Naive thymus-derived CD8-positive, alpha-beta T cell (primary cell): Measurements from ENCODE around the gene C22orf23. TPM values are rescaled to one million over a fixed set of nuclear protein-coding genes. Genes with fewer than 3 reads are reported as not detected.
"Not testable (repeated sequence)": the region's sequence is repeated elsewhere in the genome, so short reads cannot be mapped to it uniquely, and the experiment has no call there.

Experiments used
- ATAC-seq, 2 donors: fragments of 150-1000 bp; cut with Tn5 transposase in 1 of 2; sonication (Bioruptor Pico), chemical (Tn5 transposase) in 1 of 2; 1 replicate in 1 of 2; 2 replicates in 1 of 2; pipeline ENCODE4 v1.10.0; 2021; ENCODE audit warnings: mild to moderate bottlenecking in 2 of 2, moderate library complexity in 2 of 2
- POLR2A ChIA-PET: fragments of 350-600 bp; sonication (Branson Sonifier 250); formaldehyde crosslinking; loops from one replicate; lab custom pipeline; 2021; ENCODE audit warnings: antibody characterized with exemption; lab: Charles Lee
- DNase-seq, 10 donors: peaks; one replicate each; pipeline versions ENCODE4 v3.0.0 to v3.0.0-alpha.2; 2020 to 2022
- H3K27ac Mint-ChIP-seq, 10 donors: one replicate each; pipeline ENCODE4 v1.8.0; 2020 to 2022; ENCODE audit warnings: mild to moderate bottlenecking in 10 of 10, mixed read lengths in 10 of 10, moderate library complexity in 4 of 10, inconsistent platforms in 1 of 10
- H3K27me3 Mint-ChIP-seq, 5 donors: one replicate each; pipeline ENCODE4 v1.8.0; 2021 to 2022; ENCODE audit warnings: mixed read lengths in 5 of 5
- H3K36me3 Mint-ChIP-seq, 3 donors: one replicate each; pipeline ENCODE4 v1.8.0; 2020 to 2022; ENCODE audit warnings: mixed read lengths in 3 of 3, mild to moderate bottlenecking in 2 of 3, inconsistent platforms in 1 of 3
- H3K4me1 Mint-ChIP-seq, 4 donors: one replicate each; pipeline ENCODE4 v1.8.0; 2021 to 2022; ENCODE audit warnings: mixed read lengths in 4 of 4
- H3K4me3 Mint-ChIP-seq, 10 donors: one replicate each; pipeline ENCODE4 v1.8.0; 2020 to 2022; ENCODE audit warnings: mild to moderate bottlenecking in 10 of 10, mixed read lengths in 10 of 10, moderate library complexity in 6 of 10, inconsistent platforms in 1 of 10
- H3K9me3 Mint-ChIP-seq, 9 donors: one replicate each; pipeline ENCODE4 v1.8.0; 2020 to 2022; ENCODE audit warnings: mixed read lengths in 9 of 9, mild to moderate bottlenecking in 3 of 9, inconsistent platforms in 1 of 9, moderate library complexity in 1 of 9
- polyA plus RNA-seq, 3 donors: library from polyadenylated mRNA; unstranded; fragments of 300-500 nt; fragmentation: Illumina TruSeq; gene quantifications; one replicate each; pipeline ENCODE4 v1.2.3, GENCODE V29; 2021
- total RNA-seq, 8 experiments: library from RNA in 2 of 8; stranded (reverse) in 2 of 8; gene quantifications; one replicate each; pipeline ENCODE4 v1.2.3 and lab custom pipeline; 2021 to 2026

Gene C22orf23
- total and polyA plus RNA-seq, 5 experiments from 2014 or later, result not detected

DNA sequence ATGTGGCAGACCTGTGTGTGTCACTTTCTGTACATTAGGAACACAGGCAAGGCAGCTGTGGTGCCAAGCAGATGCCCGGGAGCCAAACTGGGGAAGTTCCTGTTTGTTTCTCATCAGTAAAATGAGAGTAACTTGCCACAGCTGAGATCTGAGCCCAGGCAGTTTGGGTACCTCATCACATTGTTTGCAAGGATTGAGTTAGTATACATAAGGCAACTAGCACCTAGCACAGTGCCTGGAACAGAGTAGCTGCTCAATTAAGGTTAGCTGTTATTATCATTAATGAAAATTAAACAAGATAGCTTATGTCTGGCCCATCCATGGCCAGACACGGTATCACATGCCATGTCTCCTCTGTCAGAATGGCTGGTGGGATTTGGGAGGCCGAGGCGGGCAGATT lies 23.1 kb upstream of the C22orf23 start:
- peak overlapping the region in 1 of 10 donors; percentile 41 for H3K27ac Mint-ChIP-seq
- H3K4me3 Mint-ChIP-seq, result no peak overlapping the region
- no peak for ATAC-seq
- H3K27me3 Mint-ChIP-seq, result no peaks in the 10 kb centered on the region
- POLR2A ChIA-PET, result no interaction called here
- no peaks in the 10 kb centered on the region for H3K9me3 Mint-ChIP-seq
- H3K36me3 Mint-ChIP-seq, result peaks cover 0 to 17% (median 10%) of the 10 kb centered on the region in 3 donors
- DNase-seq, result no peak
- H3K4me1 Mint-ChIP-seq, result peaks cover 0 to 9% (median 3%) of the 10 kb centered on the region in 4 donors

DNA sequence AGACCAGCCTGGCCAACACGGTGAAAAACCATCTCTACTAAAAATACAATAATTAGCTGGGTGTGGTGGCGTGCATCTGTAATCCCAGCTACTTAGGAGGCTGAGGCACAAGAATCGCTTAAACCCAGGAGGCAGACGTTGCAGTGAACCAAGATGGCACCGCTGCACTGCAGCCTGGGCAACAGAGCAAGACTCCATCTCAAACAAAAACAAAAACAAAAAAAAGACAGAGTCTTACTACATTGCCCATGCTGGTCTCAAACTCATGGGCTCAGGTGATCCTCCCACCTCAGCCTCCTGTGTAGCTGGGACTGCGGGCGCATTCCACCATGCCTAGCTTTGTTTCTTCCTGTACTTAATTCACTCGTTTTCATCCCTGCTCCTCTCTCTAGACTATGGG lies 22.6 kb upstream of the C22orf23 start:
- Mint-ChIP-seq H3K4me1 (peaks cover 0 to 11% (median 3%) of the 10 kb centered on the region in 4 donors), H3K27ac (peak overlapping the region in 3 of 10 donors; percentile 24 to 47 (median 41)), H3K36me3 (peaks cover 0 to 14% (median 10%) of the 10 kb centered on the region in 3 donors)
- ATAC-seq, POLR2A ChIA-PET, H3K9me3 Mint-ChIP-seq, H3K4me3 Mint-ChIP-seq, H3K27me3 Mint-ChIP-seq, DNase-seq: not testable (repeated sequence)

DNA sequence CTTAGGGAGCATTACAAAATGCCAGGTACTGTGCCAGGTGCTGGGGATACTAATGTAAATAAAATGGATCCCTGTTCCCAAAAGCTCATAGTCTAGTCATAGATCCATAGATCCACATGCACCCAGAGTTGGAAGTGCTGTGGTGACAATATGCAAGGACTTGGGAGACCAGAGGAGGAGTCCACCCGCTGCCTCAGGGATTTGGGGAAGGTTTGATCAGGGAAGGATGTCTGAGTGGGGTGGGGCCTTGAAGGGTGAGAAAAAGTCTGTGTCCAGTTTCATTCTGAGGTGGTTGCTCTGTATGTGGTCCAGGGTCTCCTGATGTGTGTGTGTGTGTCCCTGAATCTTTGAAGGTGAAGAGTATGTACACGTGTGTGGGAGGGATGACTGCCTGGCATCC lies 21.8 kb upstream of the C22orf23 start:
- no peaks in the 10 kb centered on the region for H3K9me3 Mint-ChIP-seq
- no peak for ATAC-seq
- H3K27me3 Mint-ChIP-seq, result no peaks in the 10 kb centered on the region
- POLR2A ChIA-PET, result interaction anchor here (0.5 kb wide), 1 partner anchor 1046 kb away, joined by 4 read pairs; the partner anchor contains the start of gene APOBEC3D
- DNase-seq, result no peak
- peak overlapping the region in 3 of 10 donors; percentile 15 to 34 (median 16) for H3K27ac Mint-ChIP-seq
- H3K36me3 Mint-ChIP-seq, result peaks cover 0 to 13% (median 12%) of the 10 kb centered on the region in 3 donors
- peaks cover 0 to 9% (median 3%) of the 10 kb centered on the region in 4 donors for H3K4me1 Mint-ChIP-seq
- no peak overlapping the region for H3K4me3 Mint-ChIP-seq

- POLR2A ChIA-PET, result interaction anchor here (0.5 kb wide), 1 partner anchor 1042 kb away, joined by 4 read pairs; no protein-coding TSS in a partner anchor
These were observed 20.1 kb upstream of the C22orf23 start for GRCh38 chr22:37973271-37974170.

DNA sequence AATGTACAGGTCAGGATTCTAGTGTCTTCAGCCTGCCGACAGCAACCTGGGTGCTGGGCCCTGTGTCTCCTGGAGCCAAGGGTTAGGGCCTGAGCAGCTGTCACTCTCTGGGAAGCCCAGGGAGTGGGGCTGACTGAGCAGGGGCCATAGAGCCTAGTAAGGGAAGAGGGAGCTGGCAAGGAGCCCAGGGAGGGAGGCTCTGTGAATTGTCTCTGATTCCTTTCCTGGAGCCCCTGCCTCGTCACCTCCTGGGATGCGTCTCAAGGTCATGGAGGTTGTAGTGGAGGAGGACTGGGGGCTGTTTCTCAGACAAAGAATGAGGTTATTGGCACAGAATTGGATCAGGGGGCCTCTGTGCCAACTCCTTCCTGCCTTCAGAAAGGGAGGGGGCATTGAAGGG lies 19.1 kb upstream of the C22orf23 start:
- POLR2A ChIA-PET, result no interaction called here
- Mint-ChIP-seq H3K9me3 (no peaks in the 10 kb centered on the region), H3K27ac (peak overlapping the region in 1 of 10 donors; percentile 51), H3K4me3 (no peak overlapping the region), H3K4me1 (peaks cover 0 to 11% (median 3%) of the 10 kb centered on the region in 4 donors), H3K36me3 (peaks cover under 1 to 36% (median 20%) of the 10 kb centered on the region in 3 donors), H3K27me3 (no peaks in the 10 kb centered on the region)
- ATAC-seq (no peak), DNase-seq (no peak)

More at GRCh38 chr22:37973271-37974170, 20.1 kb upstream of the C22orf23 start:
- Mint-ChIP-seq H3K9me3 (no peaks in the 10 kb centered on the region), H3K4me3 (no peak overlapping the region), H3K4me1 (peaks cover 0 to 7% (median 3%) of the 10 kb centered on the region in 4 donors), H3K27me3 (no peaks in the 10 kb centered on the region), H3K27ac (peak overlapping the region in 1 of 10 donors; percentile 76), H3K36me3 (peaks cover 0 to 26% (median 16%) of the 10 kb centered on the region in 3 donors)
- DNase-seq (no peak), ATAC-seq (no peak)

DNA sequence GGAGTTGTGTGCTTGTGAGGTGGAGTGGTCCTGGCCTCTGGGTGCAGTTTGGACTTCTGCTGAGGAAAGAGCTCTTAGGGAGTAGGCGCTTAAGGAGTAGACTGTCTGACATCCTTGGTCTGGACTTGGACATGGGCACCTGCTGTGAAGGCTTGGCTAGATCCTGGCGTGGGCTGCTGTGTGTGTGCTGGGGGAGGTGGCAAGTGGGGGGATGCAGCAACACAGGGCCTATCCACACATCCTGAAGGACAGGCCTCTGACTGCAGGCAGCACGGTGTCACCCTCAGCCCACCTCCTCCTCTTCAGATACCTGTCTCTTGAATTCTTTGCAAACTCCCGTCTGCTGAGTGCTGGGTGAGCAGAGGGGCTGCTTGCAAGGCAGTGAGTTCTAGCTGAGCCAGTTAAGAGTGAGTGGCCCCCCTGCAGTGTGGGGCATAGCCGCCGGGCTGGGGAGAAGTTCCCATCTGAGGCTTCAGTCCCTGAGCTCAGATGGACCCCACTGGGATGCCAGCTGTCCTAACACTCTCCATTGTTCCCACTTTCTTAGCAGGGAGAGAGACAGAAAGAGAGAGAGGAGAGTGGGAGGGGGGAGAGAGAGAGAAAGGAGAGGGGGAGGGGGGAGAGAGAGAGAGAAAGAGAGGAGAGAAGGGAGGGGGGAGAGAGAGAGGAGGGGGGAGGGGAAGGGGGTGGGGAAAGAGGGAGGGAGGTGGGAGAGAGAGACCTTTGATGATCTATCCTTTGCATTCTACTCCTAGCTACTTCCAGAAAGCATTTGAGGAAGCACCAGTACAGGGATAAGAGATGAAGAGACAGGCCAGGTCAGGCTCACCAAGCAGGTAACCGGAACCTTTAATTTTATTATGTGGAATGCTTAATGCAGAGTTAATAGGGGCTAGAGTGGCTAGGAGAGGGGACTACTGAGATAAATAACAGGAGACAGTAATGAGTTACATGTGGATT lies 18.4 kb upstream of the C22orf23 start:
- DNase-seq (no peak), ATAC-seq (no peak)
- POLR2A ChIA-PET, result no interaction called here
- no peak overlapping the region for H3K4me3 Mint-ChIP-seq
- H3K4me1 Mint-ChIP-seq, result peaks cover 0 to 12% (median 4%) of the 10 kb centered on the region in 4 donors
- no peaks in the 10 kb centered on the region for H3K27me3 Mint-ChIP-seq
- peak overlapping the region in 2 of 10 donors; percentile 51 to 56 for H3K27ac Mint-ChIP-seq
- no peaks in the 10 kb centered on the region for H3K9me3 Mint-ChIP-seq
- H3K36me3 Mint-ChIP-seq, result peaks cover 4 to 42% (median 26%) of the 10 kb centered on the region in 3 donors

DNA sequence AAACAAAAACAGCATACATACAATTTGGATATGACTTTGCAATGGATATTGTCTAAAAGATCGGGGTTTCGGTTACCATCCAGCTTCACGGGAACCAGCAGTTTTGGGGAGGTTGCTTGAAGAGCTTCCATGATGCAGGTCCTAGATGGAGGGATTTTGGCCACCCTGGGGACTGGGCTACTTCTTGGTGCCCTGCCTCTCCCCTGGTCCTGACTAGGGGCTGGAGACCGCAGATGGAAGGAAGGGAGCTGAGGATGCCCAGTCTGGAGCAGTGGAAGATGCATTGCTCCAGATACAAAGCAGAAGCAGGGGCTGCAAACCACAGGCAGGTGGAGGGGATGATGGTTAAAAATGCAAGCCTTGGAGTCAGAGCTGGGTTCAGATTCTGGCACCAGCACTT lies 17.5 kb upstream of the C22orf23 start:
- ATAC-seq (no peak), DNase-seq (no peak)
- peaks cover 0 to 12% (median 6%) of the 10 kb centered on the region in 4 donors for H3K4me1 Mint-ChIP-seq
- H3K9me3 Mint-ChIP-seq, result no peaks in the 10 kb centered on the region
- POLR2A ChIA-PET, result no interaction called here
- H3K4me3 Mint-ChIP-seq, result no peak overlapping the region
- H3K27me3 Mint-ChIP-seq, result no peaks in the 10 kb centered on the region
- peaks cover 4 to 47% (median 23%) of the 10 kb centered on the region in 3 donors for H3K36me3 Mint-ChIP-seq
- H3K27ac Mint-ChIP-seq, result no peak overlapping the region

- ATAC-seq (no peak), DNase-seq (no peak)
- Mint-ChIP-seq H3K9me3 (no peaks in the 10 kb centered on the region), H3K36me3 (peaks cover 4 to 46% (median 17%) of the 10 kb centered on the region in 3 donors), H3K4me3 (no peak overlapping the region), H3K27me3 (no peaks in the 10 kb centered on the region), H3K4me1 (peaks cover 2 to 16% (median 8%) of the 10 kb centered on the region in 4 donors), H3K27ac (no peak overlapping the region)
- POLR2A ChIA-PET, result interaction anchor here (0.7 kb wide), 1 partner anchor 15 kb away, joined by 3 read pairs; the partner anchor contains the start of genes C22orf23 and POLR2F
These were observed 15.3 kb upstream of the C22orf23 start for GRCh38 chr22:37968452-37969251.

DNA sequence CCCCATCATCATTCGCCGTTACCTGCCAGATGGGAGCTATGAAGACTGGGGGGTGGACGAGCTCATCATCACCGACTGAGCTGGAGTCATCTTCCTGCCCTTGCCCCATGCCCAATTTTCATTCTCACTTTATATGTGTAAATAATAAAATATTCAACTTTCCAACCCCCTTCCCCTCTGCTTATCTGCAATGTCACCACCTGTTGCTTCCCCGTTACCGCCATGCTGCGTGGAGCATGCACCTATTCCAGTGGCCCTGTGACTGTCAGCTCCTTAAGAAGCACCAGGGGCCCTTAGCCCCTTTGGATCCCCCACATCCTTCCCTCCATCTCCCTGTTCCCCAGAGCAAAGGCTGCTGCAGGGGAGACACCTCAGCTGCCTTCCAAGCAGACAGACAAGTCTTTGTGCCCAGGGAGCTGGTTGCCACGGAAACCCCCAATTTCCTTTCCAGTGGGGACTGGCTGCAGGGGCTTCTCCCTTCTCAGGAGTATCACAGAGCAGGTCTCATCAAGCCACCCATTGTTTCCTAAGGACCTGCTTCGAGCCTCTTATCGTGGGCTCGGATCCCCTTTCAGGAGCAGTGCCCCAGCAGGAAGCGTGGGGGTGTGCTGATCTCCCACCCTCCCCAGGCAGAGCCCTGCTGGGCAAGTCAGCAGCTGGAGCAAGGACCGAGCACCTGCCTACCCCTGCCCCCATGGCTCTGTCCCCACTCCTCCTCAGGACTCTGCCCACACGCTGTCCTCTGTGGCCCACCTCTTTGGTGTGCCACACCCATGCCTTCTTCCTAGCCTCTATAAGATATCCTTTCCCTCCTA lies 14.4 kb upstream of the C22orf23 start:
- POLR2A ChIA-PET, result no interaction called here
- peaks cover 4 to 52% (median 17%) of the 10 kb centered on the region in 3 donors for H3K36me3 Mint-ChIP-seq
- H3K9me3 Mint-ChIP-seq, result no peaks in the 10 kb centered on the region
- DNase-seq (no peak), ATAC-seq (no peak)
- no peaks in the 10 kb centered on the region for H3K27me3 Mint-ChIP-seq
- H3K4me3 Mint-ChIP-seq, result no peak overlapping the region
- no peak overlapping the region for H3K27ac Mint-ChIP-seq
- peaks cover 2 to 16% (median 8%) of the 10 kb centered on the region in 4 donors for H3K4me1 Mint-ChIP-seq

DNA sequence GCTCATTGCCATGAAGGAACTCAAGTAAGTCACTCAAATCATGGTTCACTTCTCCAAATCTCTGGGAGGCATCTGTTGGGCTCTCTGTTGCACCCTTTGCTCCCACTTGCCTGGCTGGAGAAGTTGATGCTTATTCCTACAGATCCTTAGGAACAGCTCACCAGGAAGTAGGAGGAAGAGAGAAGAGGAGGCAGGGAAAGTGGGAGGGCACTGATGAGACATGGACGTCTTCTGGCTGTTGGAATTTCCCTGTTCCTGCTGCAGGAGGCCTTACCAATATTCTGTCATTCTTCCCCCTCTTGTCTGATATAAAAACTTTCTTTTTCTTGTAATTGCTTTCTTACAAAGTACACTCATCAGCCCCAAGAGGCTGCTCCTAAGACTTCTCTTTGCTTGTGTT lies 13.7 kb upstream of the C22orf23 start:
- POLR2A ChIA-PET, result no interaction called here
- H3K27me3 Mint-ChIP-seq, result no peaks in the 10 kb centered on the region
- peaks cover 2 to 16% (median 8%) of the 10 kb centered on the region in 4 donors for H3K4me1 Mint-ChIP-seq
- no peaks in the 10 kb centered on the region for H3K9me3 Mint-ChIP-seq
- DNase-seq, result no peak
- peaks cover 4 to 58% (median 17%) of the 10 kb centered on the region in 3 donors for H3K36me3 Mint-ChIP-seq
- H3K4me3 Mint-ChIP-seq, result no peak overlapping the region
- no peak overlapping the region for H3K27ac Mint-ChIP-seq
- ATAC-seq, result no peak
